GM19395 (cell line): ENCODE results near the gene EFS.

Experiments
- ATAC-seq: cut with Tn5 transposase; IDR thresholded peaks from one replicate; pipeline ENCODE4 v1.9.1; 2021; ENCODE audit warnings: mild to moderate bottlenecking, moderate library complexity; ENCODE audit not compliant: unreplicated experiment

Gene EFS

GRCh38 chr14:23379366-23380196, 14.6 kb upstream of the EFS start:
- no peak for ATAC-seq

GRCh38 chr14:23378612-23379220, 13.7 kb upstream of the EFS start:
- no peak for ATAC-seq

GRCh38 chr14:23377573-23378563, 12.9 kb upstream of the EFS start:
- no peak for ATAC-seq

- no peak for ATAC-seq
Observed at GRCh38 chr14:23377198-23377550, 12.2 kb upstream of the EFS start.

GRCh38 chr14:23376482-23377197, 11.7 kb upstream of the EFS start, which contains the start of gene CMTM5:
TSS of gene CMTM5 (plus strand) at chr14:23377046. CDS start at chr14:23377252, 206 bp downstream.
- ATAC-seq: no peak

- ATAC-seq: no peak
Observed at GRCh38 chr14:23375527-23376251, 10.7 kb upstream of the EFS start.

- no peak for ATAC-seq
Observed at GRCh38 chr14:23373041-23373440, 8.1 kb upstream of the EFS start.

- ATAC-seq: no peak
Observed at GRCh38 chr14:23372509-23372908, 7.5 kb upstream of the EFS start, which contains the start of gene IL25. TSS of gene IL25 (plus strand) at chr14:23372809.

- ATAC-seq: no peak
Observed at GRCh38 chr14:23371865-23372264, 6.9 kb upstream of the EFS start.

GRCh38 chr14:23370221-23370620, 5.2 kb upstream of the EFS start:
- no peak for ATAC-seq

GRCh38 chr14:23366426-23366921, 1.5 kb upstream of the EFS start:
- ATAC-seq: no peak

- ATAC-seq: no peak
Observed at GRCh38 chr14:23365732-23366425, 907 bp upstream of the EFS start.

- no peak for ATAC-seq
Observed at GRCh38 chr14:23364164-23365035, 572 bp downstream of the EFS start.

GRCh38 chr14:23362200-23362599, 2.8 kb downstream of the EFS start:
- no peak for ATAC-seq

- no peak for ATAC-seq
Observed at GRCh38 chr14:23361763-23362162, 3.2 kb downstream of the EFS start.

- no peak for ATAC-seq
Observed at GRCh38 chr14:23361320-23361719, 3.7 kb downstream of the EFS start.

GRCh38 chr14:23360496-23360895, 4.5 kb downstream of the EFS start:
- no peak for ATAC-seq
